Rectal smooth muscle tissue (tissue), 1 donor: Measurements from ENCODE around the gene TMEM156.
"Not testable (repeated sequence)": the region's sequence is repeated elsewhere in the genome, so short reads cannot be mapped to it uniquely, and the experiment has no call there.

ENCODE experiments used
- H3K27ac ChIP-seq: one replicate; pipeline ENCODE4 v1.7.0; 2013; ENCODE audit warnings: low read depth, low read length, inconsistent platforms
- H3K27me3 ChIP-seq: one replicate; pipeline ENCODE4 v1.7.0; 2013; ENCODE audit warnings: low read length; ENCODE audit not compliant: control insufficient read depth, insufficient read depth
- H3K36me3 ChIP-seq: one replicate; pipeline ENCODE4 v1.7.0; 2013; ENCODE audit warnings: low read length; ENCODE audit not compliant: control insufficient read depth, insufficient read depth
- H3K4me1 ChIP-seq: one replicate; pipeline ENCODE4 v1.7.0; 2013; ENCODE audit warnings: low read length; ENCODE audit not compliant: control insufficient read depth, insufficient read depth
- H3K4me3 ChIP-seq: one replicate; pipeline ENCODE4 v1.7.0; 2013; ENCODE audit warnings: low read length
- H3K9ac ChIP-seq: one replicate; pipeline ENCODE4 v1.7.0; 2013; ENCODE audit warnings: low read length

Gene TMEM156

DNA sequence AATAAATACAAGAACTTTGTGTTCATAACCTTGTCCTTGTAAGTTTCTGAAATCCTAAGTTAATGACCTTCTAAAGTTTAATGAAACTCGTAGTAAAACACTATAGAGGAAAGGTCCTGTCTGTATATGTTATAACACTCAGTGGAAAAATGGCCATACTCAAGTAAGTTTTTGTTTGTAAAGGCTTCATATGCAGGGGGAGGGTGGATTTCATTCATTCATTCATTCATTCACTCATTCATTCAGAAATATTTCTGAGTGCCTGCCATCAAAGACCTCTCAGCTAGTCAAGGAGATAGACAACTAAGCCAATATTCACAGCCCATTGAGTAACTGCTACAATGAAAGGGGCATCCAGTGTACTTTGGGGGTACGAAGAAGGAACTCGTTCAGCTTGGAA is 6.9 kb upstream of the TMEM156 start:
- H3K27me3 ChIP-seq: no peaks in the 10 kb centered on the region
- no peak overlapping the region for H3K4me3 ChIP-seq
- no peak overlapping the region for H3K27ac ChIP-seq
- H3K36me3 ChIP-seq: no peaks in the 10 kb centered on the region
- H3K9ac ChIP-seq: no peak overlapping the region
- H3K4me1 ChIP-seq: peaks cover 10% of the 10 kb centered on the region

DNA sequence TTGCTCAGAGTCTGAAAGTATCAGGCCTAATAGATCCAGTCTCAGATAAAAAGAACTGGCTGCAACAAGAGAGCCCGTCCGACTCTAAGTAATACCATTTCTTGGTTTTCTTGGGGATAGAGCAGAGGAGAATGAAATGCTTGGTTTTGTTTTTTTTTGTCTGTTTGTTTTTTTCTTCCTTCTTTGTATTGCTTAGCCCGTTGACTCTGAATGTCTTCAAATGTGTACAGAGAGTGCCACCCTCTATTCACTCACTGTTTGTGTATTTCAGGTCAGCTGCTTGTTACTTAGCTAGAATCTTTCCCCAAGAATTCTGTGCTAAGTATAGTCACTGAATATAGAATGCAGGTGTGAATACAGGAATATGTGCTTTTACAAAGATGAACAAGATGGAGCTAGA is 5.7 kb upstream of the TMEM156 start:
- no peak overlapping the region for H3K4me3 ChIP-seq
- H3K27ac ChIP-seq: no peak overlapping the region
- H3K9ac ChIP-seq: no peak overlapping the region
- no peaks in the 10 kb centered on the region for H3K36me3 ChIP-seq
- H3K4me1 ChIP-seq: no peaks in the 10 kb centered on the region
- no peaks in the 10 kb centered on the region for H3K27me3 ChIP-seq

DNA sequence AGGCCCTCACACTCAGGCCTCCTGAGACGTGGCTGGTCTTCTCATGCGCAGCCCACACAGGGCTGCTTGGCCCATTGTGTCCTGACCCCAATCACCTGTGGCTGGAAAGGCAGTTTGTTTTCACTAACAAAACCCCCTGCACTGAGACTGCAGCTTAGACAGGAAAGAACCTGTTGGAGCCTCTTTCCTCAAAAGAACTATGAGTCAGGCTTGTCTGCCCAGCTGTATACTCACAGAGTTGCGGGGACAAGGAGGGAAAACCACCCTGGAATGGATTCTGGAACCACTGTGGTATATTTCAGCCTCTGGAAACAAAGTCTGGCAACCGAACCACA is 5.2 kb upstream of the TMEM156 start:
- no peak overlapping the region for H3K4me3 ChIP-seq
- H3K36me3 ChIP-seq: no peaks in the 10 kb centered on the region
- H3K4me1 ChIP-seq: no peaks in the 10 kb centered on the region
- peak overlapping the region; percentile 37 for H3K27ac ChIP-seq
- H3K9ac ChIP-seq: no peak overlapping the region
- H3K27me3 ChIP-seq: no peaks in the 10 kb centered on the region

DNA sequence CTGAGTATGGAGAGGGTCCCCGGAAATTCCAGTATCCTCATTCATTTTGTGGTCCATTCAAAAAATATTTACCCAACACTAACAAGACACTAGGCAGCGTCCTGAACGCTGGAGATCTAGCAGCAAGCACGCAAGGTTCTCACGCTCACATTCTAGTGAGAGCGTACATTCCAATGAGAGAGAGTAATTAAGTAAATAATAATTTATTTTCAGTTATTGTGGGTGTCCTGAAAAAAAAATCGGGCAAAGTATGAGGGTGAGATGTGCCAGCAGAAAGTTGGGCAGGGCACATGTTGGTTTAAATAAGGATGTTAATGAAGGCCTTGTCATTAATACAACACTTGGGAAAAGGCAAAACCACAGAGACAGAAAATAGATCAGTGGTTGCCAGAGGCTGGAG is 4.0 kb upstream of the TMEM156 start:
- Histone ChIP-seq H3K4me3 (no peak overlapping the region), H3K27me3 (no peaks in the 10 kb centered on the region), H3K9ac (no peak overlapping the region), H3K27ac (no peak overlapping the region), H3K4me1 (no peaks in the 10 kb centered on the region), H3K36me3 (no peaks in the 10 kb centered on the region)

DNA sequence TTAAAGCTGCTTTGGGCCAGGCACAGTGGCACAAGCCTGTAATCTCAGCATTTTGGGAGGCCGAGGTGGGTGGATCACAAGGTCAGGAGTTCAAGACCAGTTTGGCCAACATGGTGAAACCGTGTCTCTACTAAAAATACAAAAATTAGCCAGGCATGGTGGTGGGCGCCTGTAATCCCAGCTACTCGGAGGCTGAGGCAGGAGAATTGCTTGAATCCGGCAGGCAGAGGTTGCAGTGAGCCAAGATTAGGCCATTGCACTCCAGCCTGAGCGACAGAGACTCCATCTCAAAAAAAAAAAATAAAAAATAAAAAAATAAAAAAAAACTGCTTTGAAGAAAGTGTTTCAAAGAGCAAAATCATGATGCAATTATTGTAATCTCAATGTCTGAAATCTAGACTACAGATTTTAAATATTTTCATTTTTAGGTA is 604 bp downstream of the TMEM156 start:
- not testable (repeated sequence) for H3K4me1 ChIP-seq, H3K27me3 ChIP-seq, H3K36me3 ChIP-seq, H3K27ac ChIP-seq, H3K9ac ChIP-seq, H3K4me3 ChIP-seq

DNA sequence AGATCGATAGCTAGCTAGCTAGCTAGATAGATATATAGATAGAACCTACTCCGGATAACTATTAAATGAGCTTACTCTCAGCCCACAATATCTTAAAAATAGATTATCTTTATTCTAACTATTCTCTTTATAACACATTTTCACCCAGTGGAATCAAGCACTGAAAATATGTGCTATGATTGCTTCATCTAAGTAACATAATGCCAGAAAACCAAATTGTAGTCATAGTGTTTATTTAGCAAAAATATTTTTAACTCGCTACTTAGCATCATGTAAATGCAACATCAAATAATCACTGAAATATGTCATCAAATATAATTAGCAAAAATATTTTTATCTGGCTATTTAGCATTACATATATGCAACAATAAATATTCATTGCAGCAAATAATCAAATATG is 1.5 kb downstream of the TMEM156 start:
- no peaks in the 10 kb centered on the region for H3K27me3 ChIP-seq
- no peak overlapping the region for H3K4me3 ChIP-seq
- H3K4me1 ChIP-seq: no peaks in the 10 kb centered on the region
- no peaks in the 10 kb centered on the region for H3K36me3 ChIP-seq
- H3K27ac ChIP-seq: no peak overlapping the region
- H3K9ac ChIP-seq: no peak overlapping the region

DNA sequence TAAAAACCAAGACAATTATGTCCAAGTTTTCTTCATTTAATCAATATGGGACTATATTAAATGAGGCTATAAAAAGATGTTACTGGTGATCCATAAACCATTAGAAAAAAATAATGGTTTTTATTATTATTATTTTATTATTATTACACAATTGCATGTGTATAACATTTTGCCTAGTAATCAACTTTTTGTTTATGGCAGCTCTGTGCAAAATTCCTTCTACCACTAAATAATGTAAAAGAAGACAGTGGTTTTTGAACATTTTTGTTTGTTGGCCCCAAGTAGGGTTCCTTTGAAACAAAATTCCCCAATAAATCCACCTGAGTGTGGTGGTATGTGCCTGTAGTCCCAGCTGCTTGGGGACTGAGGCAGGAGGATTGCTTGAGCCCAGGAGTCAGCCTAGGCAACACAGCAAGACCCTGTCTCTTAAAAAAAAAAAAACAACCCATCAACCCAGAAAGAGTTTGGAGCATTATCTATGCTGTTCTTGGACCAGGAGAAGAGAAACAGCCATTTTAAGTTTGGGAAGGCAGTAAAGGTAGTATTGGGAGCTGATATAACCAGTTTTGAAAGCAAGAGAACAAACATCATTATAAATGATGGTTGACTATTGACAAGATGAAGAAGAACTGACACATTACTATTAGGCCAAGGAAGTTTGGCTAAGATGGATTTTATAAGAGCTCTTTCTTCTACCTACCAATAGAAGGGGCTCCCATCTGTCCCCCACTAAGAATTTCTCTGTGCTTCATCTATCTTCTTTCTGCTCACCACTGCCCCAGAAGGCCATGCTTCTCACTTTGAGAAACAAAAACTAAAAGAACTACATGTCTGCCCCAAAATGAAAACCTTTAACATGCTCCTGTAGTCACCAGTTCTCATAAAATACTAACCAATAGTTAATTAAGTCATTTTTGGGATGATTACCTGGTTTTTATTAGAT is 2.2 kb downstream of the TMEM156 start:
- Histone ChIP-seq H3K27me3 (no peaks in the 10 kb centered on the region), H3K9ac (no peak overlapping the region), H3K36me3 (no peaks in the 10 kb centered on the region), H3K27ac (no peak overlapping the region), H3K4me1 (no peaks in the 10 kb centered on the region), H3K4me3 (peak overlapping the region; percentile 27)

DNA sequence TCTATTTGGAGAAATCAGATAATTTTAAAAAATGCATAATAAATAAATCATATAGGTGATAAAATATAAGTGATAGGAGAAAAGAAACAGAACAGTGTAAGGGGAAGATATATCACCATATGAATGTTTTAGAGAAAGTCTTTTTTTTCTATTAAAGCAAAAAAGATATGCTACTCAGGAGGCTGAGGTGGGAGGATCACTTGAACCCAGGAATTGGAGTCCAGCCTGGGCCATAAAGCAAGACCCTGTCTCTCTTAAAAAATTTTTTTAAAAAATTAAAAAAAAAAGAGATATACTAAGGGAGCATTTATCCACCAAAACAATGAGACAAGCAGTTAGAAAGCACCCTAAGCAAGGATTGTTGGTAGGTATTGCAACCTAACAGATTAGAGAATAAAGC is 6.1 kb downstream of the TMEM156 start:
- Histone ChIP-seq H3K9ac (no peak overlapping the region), H3K4me3 (no peak overlapping the region), H3K36me3 (no peaks in the 10 kb centered on the region), H3K27ac (no peak overlapping the region), H3K4me1 (no peaks in the 10 kb centered on the region), H3K27me3 (no peaks in the 10 kb centered on the region)

DNA sequence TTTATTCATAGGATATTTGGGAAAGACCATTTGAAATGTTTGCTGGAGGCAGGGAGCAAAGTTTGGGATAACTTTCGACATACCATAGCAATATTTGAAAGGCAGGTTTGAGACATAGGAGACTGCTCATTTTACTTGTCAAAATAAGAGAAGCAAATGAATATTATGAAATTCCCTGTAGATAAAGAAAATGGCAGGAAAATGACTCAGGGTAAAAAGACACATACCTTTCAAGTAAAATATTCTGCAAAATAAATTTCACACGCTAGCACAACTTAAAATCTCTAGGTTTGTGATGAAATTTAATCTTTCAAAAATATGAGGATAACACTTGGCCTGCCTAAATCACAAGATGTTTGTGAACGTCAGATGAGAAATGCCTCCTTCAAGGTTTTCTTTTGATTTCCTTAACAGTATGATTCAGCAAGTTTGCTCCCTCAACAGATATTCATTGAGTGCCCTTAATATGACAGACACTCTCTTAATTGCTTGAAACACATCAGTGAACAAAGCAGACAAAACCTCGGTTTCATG is 6.6 kb downstream of the TMEM156 start:
- no peak overlapping the region for H3K27ac ChIP-seq
- no peaks in the 10 kb centered on the region for H3K4me1 ChIP-seq
- H3K9ac ChIP-seq: no peak overlapping the region
- no peaks in the 10 kb centered on the region for H3K27me3 ChIP-seq
- H3K36me3 ChIP-seq: no peaks in the 10 kb centered on the region
- no peak overlapping the region for H3K4me3 ChIP-seq

DNA sequence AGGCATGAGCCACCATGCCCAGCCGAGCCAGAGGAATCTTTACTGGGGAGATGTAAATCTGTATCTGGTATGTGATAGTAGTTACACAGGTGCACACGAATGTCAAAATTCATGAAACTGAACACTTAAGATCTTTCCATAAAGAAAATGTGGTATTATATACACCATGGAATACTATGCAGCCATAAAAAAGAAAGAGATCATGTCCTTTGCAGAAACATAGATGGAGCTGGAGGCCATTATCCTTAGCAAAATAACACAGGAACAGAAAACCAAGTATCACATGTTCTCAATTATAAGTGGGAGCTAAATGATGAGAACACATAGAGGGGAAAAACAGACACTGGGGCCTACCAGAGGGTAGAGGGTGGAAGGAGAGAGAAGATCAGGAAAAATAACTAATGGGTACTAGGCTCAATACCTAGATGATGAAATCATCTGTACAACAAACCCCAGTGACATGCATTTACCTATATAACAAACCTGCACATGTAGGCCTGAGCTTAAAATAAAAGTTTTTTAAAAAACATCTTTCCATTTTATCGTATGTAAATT is 7.8 kb downstream of the TMEM156 start:
- no peaks in the 10 kb centered on the region for H3K4me1 ChIP-seq
- H3K36me3 ChIP-seq: no peaks in the 10 kb centered on the region
- no peak overlapping the region for H3K9ac ChIP-seq
- H3K27me3 ChIP-seq: no peaks in the 10 kb centered on the region
- H3K27ac ChIP-seq: no peak overlapping the region
- no peak overlapping the region for H3K4me3 ChIP-seq

DNA sequence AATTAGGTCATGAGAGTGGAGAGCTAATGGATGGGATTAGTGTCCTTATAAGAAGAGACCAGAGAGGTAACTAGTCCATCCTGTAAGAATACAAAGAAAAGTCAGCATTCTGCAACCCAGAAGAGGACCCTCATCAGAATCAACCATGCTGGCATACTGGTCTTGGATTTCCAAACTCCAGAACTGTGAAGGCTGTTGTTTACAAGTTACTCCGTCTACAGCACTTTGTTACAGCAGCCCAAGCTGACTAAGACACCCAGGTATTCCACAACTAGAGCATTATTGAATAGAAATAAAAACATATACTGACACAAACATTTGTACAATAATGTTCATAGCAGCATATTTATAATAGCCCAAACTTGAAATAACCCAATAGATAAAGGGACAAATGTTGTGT is 9.2 kb downstream of the TMEM156 start:
- Histone ChIP-seq H3K4me3 (no peak overlapping the region), H3K36me3 (no peaks in the 10 kb centered on the region), H3K9ac (no peak overlapping the region), H3K4me1 (no peaks in the 10 kb centered on the region), H3K27ac (no peak overlapping the region), H3K27me3 (no peaks in the 10 kb centered on the region)

DNA sequence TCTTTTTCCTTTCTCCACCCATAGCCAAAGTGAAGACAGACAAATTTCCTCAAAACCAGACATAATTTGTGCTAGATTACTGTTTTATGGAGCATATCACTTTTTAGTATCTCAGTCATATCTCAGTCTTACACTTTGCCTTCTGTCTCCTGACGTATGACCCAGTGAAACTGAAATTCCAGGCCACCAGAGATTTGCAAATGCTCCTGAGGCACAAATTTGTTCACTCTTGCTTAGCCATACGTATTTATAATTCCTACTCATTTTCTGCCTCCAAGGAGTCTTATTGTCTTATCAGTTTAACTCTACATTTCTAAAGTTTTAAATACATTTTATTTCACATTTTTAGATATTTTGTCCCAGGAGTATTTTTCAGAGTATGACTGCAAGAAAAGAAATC is 10.0 kb downstream of the TMEM156 start:
- Histone ChIP-seq H3K27ac (no peak overlapping the region), H3K27me3 (no peaks in the 10 kb centered on the region), H3K9ac (no peak overlapping the region), H3K4me3 (no peak overlapping the region), H3K36me3 (no peaks in the 10 kb centered on the region), H3K4me1 (no peaks in the 10 kb centered on the region)

DNA sequence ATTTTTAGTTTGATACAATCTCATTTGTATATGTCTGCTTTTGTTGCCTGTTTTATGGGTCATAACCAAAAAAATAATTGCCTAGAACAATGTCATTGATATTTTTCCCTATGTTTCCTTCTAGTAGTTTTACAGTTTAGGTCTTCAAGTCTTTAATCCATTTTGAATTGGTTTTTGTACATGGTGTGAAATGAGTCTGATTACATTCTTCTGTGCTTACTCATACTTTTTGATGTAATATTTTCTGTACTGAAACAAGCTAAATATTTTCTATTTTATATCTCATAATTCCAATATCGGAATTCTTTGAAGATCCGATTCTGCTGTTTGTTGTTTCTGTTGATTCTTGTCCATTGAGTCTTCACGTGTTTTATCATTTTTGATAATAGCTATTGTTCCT is 10.6 kb downstream of the TMEM156 start:
- Histone ChIP-seq H3K9ac (no peak overlapping the region), H3K27me3 (no peaks in the 10 kb centered on the region), H3K27ac (no peak overlapping the region), H3K4me3 (no peak overlapping the region), H3K36me3 (no peaks in the 10 kb centered on the region), H3K4me1 (no peaks in the 10 kb centered on the region)
